ENCODE measurements around the gene MSTO1. TPM values are rescaled to one million over a fixed set of nuclear protein-coding genes. Genes with fewer than 3 reads are reported as not detected.
"Not testable (repeated sequence)": the region's sequence is repeated elsewhere in the genome, so short reads cannot be mapped to it uniquely, and the experiment has no call there.

Gene MSTO1
- total RNA-seq, 1 experiment from 2014 or later, result 87.5 TPM

DNA sequence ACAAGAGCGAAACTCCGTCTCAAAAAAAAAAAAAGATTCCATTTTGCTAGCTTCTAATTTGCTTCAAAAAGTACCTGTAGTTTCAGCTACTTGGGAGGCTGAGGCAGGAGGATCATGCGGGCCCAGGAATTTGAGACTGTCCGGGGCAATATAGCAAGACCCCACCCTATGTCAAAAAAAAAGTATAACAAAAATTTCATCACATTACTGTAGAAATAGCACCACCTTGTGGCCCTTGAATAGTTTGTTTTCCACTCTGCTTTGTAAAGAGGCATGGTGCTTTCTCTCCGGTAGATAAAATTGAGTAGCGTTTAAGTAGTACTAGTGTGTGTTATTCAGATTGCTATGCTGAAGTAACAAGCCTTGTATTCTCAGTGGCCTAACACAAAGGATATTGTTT is 18.2 kb upstream of the MSTO1 start:
- no peak overlapping the region for H3K27ac Mint-ChIP-seq (ENCODE audit: unreplicated experiment)
- DNase-seq, result peak; percentile 48
- H3K4me3 Mint-ChIP-seq (ENCODE audit: low read depth, unreplicated experiment), result no peak overlapping the region
- H3K9me3 Mint-ChIP-seq (ENCODE audit: low read depth, unreplicated experiment), result no peaks in the 10 kb centered on the region
- intact Hi-C loops (cut with micrococcal nuclease; ENCODE audit: unreplicated experiment), result no loop called here
- TF ChIP-seq, protein P1, sequence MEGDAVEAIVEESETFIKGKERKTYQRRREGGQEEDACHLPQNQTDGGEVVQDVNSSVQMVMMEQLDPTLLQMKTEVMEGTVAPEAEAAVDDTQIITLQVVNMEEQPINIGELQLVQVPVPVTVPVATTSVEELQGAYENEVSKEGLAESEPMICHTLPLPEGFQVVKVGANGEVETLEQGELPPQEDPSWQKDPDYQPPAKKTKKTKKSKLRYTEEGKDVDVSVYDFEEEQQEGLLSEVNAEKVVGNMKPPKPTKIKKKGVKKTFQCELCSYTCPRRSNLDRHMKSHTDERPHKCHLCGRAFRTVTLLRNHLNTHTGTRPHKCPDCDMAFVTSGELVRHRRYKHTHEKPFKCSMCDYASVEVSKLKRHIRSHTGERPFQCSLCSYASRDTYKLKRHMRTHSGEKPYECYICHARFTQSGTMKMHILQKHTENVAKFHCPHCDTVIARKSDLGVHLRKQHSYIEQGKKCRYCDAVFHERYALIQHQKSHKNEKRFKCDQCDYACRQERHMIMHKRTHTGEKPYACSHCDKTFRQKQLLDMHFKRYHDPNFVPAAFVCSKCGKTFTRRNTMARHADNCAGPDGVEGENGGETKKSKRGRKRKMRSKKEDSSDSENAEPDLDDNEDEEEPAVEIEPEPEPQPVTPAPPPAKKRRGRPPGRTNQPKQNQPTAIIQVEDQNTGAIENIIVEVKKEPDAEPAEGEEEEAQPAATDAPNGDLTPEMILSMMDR (IDR thresholded peaks at IDR 0.05; ENCODE audit: unreplicated experiment), result peak; percentile 62
- CTCF ChIA-PET, result interaction anchor here (1.4 kb wide), 1 partner anchor 57 kb away, joined by 4 read pairs; no protein-coding TSS in a partner anchor
- BruUV-seq (replicated peaks), result no TSS peak
- H3K4me1 Mint-ChIP-seq (ENCODE audit: low read depth, unreplicated experiment), result no peaks in the 10 kb centered on the region
- H3K36me3 Mint-ChIP-seq (ENCODE audit: insufficient read depth, unreplicated experiment), result no peaks in the 10 kb centered on the region
- no peaks in the 10 kb centered on the region for H3K27me3 Mint-ChIP-seq (ENCODE audit: unreplicated experiment)

DNA sequence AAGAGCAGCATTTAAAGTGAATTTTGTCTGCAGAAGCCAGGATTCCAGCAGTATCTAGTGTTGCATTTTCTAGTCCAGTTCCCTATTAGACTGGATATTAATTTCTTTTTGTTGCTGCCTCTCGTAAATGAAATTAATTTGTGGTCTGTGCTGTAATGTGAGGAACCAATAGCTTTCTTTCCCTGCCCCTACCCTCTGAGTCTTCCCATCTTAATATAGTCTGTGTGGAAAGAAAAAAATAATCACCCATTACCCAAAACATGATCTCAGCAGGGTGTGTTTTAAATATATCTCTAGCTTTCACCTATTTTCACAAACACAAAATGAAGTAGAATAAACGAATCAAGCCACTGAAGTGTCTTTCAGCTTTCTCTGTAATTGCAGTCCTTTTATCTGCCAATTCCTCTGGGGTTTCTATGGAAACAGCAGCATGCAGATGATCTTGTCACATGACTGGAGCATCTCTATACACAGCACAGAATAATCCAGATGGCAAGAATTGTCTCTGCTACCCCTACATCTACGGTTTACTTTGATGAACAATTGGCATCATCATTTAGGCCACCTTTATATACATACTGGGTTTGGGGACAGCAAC is 14.0 kb upstream of the MSTO1 start:
- H3K27me3 Mint-ChIP-seq (ENCODE audit: unreplicated experiment); H3K9me3 Mint-ChIP-seq (ENCODE audit: low read depth, unreplicated experiment); H3K27ac Mint-ChIP-seq (ENCODE audit: unreplicated experiment); BruUV-seq (replicated peaks); H3K36me3 Mint-ChIP-seq (ENCODE audit: insufficient read depth, unreplicated experiment); intact Hi-C loops (cut with micrococcal nuclease; ENCODE audit: unreplicated experiment); DNase-seq; CTCF ChIA-PET; H3K4me3 Mint-ChIP-seq (ENCODE audit: low read depth, unreplicated experiment): not testable (repeated sequence)
- peaks cover 14% of the 10 kb centered on the region for H3K4me1 Mint-ChIP-seq (ENCODE audit: low read depth, unreplicated experiment)

DNA sequence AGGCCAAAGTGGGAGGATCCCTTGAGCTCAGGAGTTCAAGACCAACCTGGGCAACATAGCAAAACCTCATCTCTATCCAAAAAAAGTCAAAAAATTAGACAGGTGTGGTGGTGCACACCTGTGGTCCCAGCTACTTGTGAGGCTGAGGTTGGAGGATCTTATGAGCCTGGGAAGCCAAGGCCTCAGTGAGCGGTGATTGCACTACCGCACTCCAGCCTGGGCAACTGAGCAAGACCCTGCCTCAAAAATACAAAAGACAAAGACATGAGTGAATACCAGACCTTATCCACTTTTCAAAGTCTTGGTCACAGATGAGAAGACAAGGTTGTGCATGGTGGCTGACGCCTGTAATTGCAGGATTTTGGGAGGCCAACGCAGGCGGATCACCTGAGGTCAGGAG is 13.2 kb upstream of the MSTO1 start:
- intact Hi-C loops (cut with micrococcal nuclease; ENCODE audit: unreplicated experiment), result no loop called here
- no TSS peak for BruUV-seq (replicated peaks)
- no peaks in the 10 kb centered on the region for H3K9me3 Mint-ChIP-seq (ENCODE audit: low read depth, unreplicated experiment)

DNA sequence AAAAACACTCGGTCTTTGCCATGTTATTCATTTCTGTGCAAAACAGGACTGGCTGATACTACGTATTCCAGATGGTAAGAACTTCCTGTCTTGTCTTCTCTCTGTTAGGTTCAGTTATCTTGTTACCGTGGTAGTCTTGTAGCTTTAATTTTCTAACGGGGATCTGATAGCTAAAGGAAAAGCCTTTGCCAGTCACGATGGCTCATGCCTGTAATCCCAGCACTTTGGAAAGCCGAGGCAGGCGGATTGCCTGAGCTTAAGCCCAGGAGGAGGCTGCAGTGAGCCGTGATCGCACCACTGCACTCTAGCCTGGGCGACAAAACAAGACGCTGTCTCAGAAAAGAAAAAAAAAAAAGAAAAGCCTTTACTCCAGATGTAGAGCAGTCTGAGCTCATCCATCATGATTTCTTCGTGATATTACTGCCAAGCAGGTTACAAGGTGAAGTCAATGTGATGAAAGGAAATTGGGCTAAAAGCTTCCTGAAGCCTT is 11.1 kb upstream of the MSTO1 start:
- no TSS peak for BruUV-seq (replicated peaks)
- H3K36me3 Mint-ChIP-seq (ENCODE audit: insufficient read depth, unreplicated experiment), result no peaks in the 10 kb centered on the region
- peaks cover 14% of the 10 kb centered on the region for H3K4me1 Mint-ChIP-seq (ENCODE audit: low read depth, unreplicated experiment)
- TF ChIP-seq, protein P1 (IDR thresholded peaks at IDR 0.05; ENCODE audit: unreplicated experiment), result no peak
- H3K4me3 Mint-ChIP-seq (ENCODE audit: low read depth, unreplicated experiment), result no peak overlapping the region
- H3K9me3 Mint-ChIP-seq (ENCODE audit: low read depth, unreplicated experiment), result no peaks in the 10 kb centered on the region
- H3K27ac Mint-ChIP-seq (ENCODE audit: unreplicated experiment), result no peak overlapping the region
- H3K27me3 Mint-ChIP-seq (ENCODE audit: unreplicated experiment), result no peaks in the 10 kb centered on the region
- DNase-seq, result no peak
- intact Hi-C loops (cut with micrococcal nuclease; ENCODE audit: unreplicated experiment), result no loop called here
- CTCF ChIA-PET, result interaction anchor here (1.0 kb wide), 1 partner anchor 9 kb away, joined by 3 read pairs; no protein-coding TSS in a partner anchor

More for the DNA sequence above, 13.2 kb upstream of the MSTO1 start:
- CTCF ChIA-PET, result no interaction called here
- peaks cover 14% of the 10 kb centered on the region for H3K4me1 Mint-ChIP-seq (ENCODE audit: low read depth, unreplicated experiment)
- H3K27me3 Mint-ChIP-seq (ENCODE audit: unreplicated experiment), result no peaks in the 10 kb centered on the region
- no peaks in the 10 kb centered on the region for H3K36me3 Mint-ChIP-seq (ENCODE audit: insufficient read depth, unreplicated experiment)
- TF ChIP-seq, protein P1 (IDR thresholded peaks at IDR 0.05; ENCODE audit: unreplicated experiment), result no peak
- no peak for DNase-seq
- H3K4me3 Mint-ChIP-seq (ENCODE audit: low read depth, unreplicated experiment), result no peak overlapping the region
- H3K27ac Mint-ChIP-seq (ENCODE audit: unreplicated experiment), result no peak overlapping the region

DNA sequence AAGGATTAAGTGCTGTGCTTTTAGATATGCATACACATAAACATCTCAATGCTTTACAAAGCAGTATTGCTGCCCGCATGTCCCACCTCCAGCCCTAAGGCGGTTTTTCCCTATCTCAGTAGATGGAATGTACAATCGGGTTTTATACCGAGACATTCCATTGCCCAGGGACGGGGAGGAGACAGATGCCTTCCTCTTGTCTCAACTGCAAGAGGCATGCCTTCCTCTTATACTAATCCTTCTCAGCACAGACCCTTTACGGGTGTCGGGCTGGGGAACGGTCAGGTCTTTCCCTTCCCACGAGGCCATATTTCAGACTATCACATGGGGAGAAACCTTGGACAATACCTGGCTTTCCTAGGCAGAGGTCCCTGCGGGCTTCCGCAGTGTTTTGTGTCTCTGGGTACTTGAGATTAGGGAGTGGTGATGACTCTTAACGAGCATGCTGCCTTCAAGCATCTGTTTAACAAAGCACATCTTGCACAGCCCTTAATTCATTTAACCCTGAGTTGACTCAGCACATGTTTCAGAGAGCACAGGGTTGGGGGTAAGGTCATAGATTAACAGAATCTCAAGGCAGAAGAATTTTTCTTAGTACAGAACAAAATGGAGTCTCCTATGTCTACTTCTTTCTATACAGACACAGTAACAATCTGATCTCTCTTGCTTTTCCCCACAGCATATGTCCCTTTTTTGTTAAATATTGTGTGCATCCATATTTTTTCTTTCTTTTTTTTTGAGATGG is 10.0 kb upstream of the MSTO1 start:
- DNase-seq; CTCF ChIA-PET; H3K4me3 Mint-ChIP-seq (ENCODE audit: low read depth, unreplicated experiment); H3K9me3 Mint-ChIP-seq (ENCODE audit: low read depth, unreplicated experiment); BruUV-seq (replicated peaks); intact Hi-C loops (cut with micrococcal nuclease; ENCODE audit: unreplicated experiment); H3K27me3 Mint-ChIP-seq (ENCODE audit: unreplicated experiment); H3K36me3 Mint-ChIP-seq (ENCODE audit: insufficient read depth, unreplicated experiment); H3K27ac Mint-ChIP-seq (ENCODE audit: unreplicated experiment): not testable (repeated sequence)
- peaks cover 14% of the 10 kb centered on the region for H3K4me1 Mint-ChIP-seq (ENCODE audit: low read depth, unreplicated experiment)

All from Calu3 (cell line).